ENCODE data around the gene MDM2. TPM values are rescaled to one million over a fixed set of nuclear protein-coding genes. Genes with fewer than 3 reads are reported as not detected.

MDM2 gene
- total and polyA plus RNA-seq, 2 donors (not counting 3 experiments of a cell fraction or from before 2014, with no cell fraction given): 16.7 to 270 TPM

- H4K20me1 ChIP-seq (replicated peaks; ENCODE audit: control insufficient read depth, extremely low read depth, insufficient read depth, low read length): no peaks in the 10 kb centered on the region
- H2AFZ ChIP-seq (ENCODE audit: low read depth, low read length): no peak overlapping the region
- ChIA-PET CTCF (interaction anchor here (0.9 kb wide), 1 partner anchor 10 kb away, joined by 3 read pairs; no protein-coding TSS in a partner anchor), POLR2A (no interaction called here)
- no peaks in the 10 kb centered on the region for H3K4me1 ChIP-seq (ENCODE audit: control insufficient read depth, extremely low read depth, insufficient read depth, low read length)
- H3K9me1 ChIP-seq (replicated peaks; ENCODE audit: control insufficient read depth, extremely low read depth, insufficient read depth, low read length): no peaks in the 10 kb centered on the region
- TF ChIP-seq, protein P1, sequence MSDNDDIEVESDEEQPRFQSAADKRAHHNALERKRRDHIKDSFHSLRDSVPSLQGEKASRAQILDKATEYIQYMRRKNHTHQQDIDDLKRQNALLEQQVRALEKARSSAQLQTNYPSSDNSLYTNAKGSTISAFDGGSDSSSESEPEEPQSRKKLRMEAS (IDR thresholded peaks at IDR 0.05; ENCODE audit: insufficient read depth, insufficient read length): no peak
- no peak for TF ChIP-seq EZH2 (IDR thresholded peaks at IDR 0.05; ENCODE audit: borderline replicate concordance, low read depth, low read length, severe bottlenecking)
- TF ChIP-seq POLR2AphosphoS5 (IDR thresholded peaks at IDR 0.05; ENCODE audit: insufficient read depth, low read depth, low read length): no peak
- no peak for TF ChIP-seq JUN (IDR thresholded peaks at IDR 0.05; ENCODE audit: borderline replicate concordance, insufficient read depth, insufficient read length, low read depth)
- intact Hi-C loops (cut with micrococcal nuclease) (no loop called here), dilution Hi-C loops (cut with MboI; ENCODE audit: extremely low pct_ligation_motif_present, low sequenced_read_pairs) (no loop called here)
- peaks cover 8 to 10% of the 10 kb centered on the region in 2 experiments for H3K27me3 ChIP-seq (ENCODE audit: control insufficient read depth in 2 of 2, insufficient read depth in 2 of 2, low read length in 2 of 2)
- no peak overlapping the region for H3K4me2 ChIP-seq (ENCODE audit: insufficient read depth, low read length)
- FAIRE-seq (no peak), DNase-seq (ENCODE audit: low read depth, low spot score) (no peak)
- no peak overlapping the region for H3K27ac ChIP-seq (ENCODE audit: insufficient read depth, low read depth, low read length)
- H3K36me3 ChIP-seq (ENCODE audit: control insufficient read depth in 2 of 2, extremely low read depth in 1 of 2, insufficient read depth in 2 of 2, low read length in 2 of 2): no peaks in the 10 kb centered on the region
- no peaks in the 10 kb centered on the region for H3K79me2 ChIP-seq (ENCODE audit: control insufficient read depth, insufficient read depth, low read length)
- H3K4me3 ChIP-seq (replicated peaks in 1 of 3; ENCODE audit: insufficient read depth in 1 of 3, low read depth in 1 of 3, low read length in 3 of 3): no peak overlapping the region
- no peak overlapping the region for H3K9ac ChIP-seq (replicated peaks; ENCODE audit: extremely low read depth, insufficient read depth, low read length)
- H3K9me3 ChIP-seq (replicated peaks; ENCODE audit: control insufficient read depth, insufficient read depth, low read length): no peaks in the 10 kb centered on the region
- BruUV-seq (replicated peaks): no TSS peak
These were observed 78.9 kb downstream of the MDM2 start for GRCh38 chr12:68886636-68887572.

GRCh38 chr12:68887641-68888040 lies 79.7 kb downstream of the MDM2 start:
- no peaks in the 10 kb centered on the region for H3K79me2 ChIP-seq (ENCODE audit: control insufficient read depth, insufficient read depth, low read length)
- H3K36me3 ChIP-seq (ENCODE audit: control insufficient read depth in 2 of 2, extremely low read depth in 1 of 2, insufficient read depth in 2 of 2, low read length in 2 of 2): no peaks in the 10 kb centered on the region
- intact Hi-C loops (cut with micrococcal nuclease): no loop called here
- no peak overlapping the region for H3K4me3 ChIP-seq (replicated peaks in 1 of 3; ENCODE audit: insufficient read depth in 1 of 3, low read depth in 1 of 3, low read length in 3 of 3)
- no TSS peak for BruUV-seq (replicated peaks)
- dilution Hi-C loops (cut with MboI; ENCODE audit: extremely low pct_ligation_motif_present, low sequenced_read_pairs): no loop called here
- no peaks in the 10 kb centered on the region for H3K4me1 ChIP-seq (ENCODE audit: control insufficient read depth, extremely low read depth, insufficient read depth, low read length)
- no peak overlapping the region for H3K27ac ChIP-seq (ENCODE audit: insufficient read depth, low read depth, low read length)
- FAIRE-seq (no peak), DNase-seq (ENCODE audit: low read depth, low spot score) (no peak)
- ChIA-PET CTCF (no interaction called here), POLR2A (no interaction called here)
- H2AFZ ChIP-seq (ENCODE audit: low read depth, low read length): no peak overlapping the region
- TF ChIP-seq, protein P2, sequence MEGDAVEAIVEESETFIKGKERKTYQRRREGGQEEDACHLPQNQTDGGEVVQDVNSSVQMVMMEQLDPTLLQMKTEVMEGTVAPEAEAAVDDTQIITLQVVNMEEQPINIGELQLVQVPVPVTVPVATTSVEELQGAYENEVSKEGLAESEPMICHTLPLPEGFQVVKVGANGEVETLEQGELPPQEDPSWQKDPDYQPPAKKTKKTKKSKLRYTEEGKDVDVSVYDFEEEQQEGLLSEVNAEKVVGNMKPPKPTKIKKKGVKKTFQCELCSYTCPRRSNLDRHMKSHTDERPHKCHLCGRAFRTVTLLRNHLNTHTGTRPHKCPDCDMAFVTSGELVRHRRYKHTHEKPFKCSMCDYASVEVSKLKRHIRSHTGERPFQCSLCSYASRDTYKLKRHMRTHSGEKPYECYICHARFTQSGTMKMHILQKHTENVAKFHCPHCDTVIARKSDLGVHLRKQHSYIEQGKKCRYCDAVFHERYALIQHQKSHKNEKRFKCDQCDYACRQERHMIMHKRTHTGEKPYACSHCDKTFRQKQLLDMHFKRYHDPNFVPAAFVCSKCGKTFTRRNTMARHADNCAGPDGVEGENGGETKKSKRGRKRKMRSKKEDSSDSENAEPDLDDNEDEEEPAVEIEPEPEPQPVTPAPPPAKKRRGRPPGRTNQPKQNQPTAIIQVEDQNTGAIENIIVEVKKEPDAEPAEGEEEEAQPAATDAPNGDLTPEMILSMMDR (IDR thresholded peaks at IDR 0.05; ENCODE audit: extremely low read depth in 1 of 2, insufficient read depth in 1 of 2, low read depth in 1 of 2, low read length in 2 of 2): no peak
- TF ChIP-seq, protein P1 (IDR thresholded peaks at IDR 0.05; ENCODE audit: insufficient read depth, insufficient read length): no peak
- no peak for TF ChIP-seq POLR2AphosphoS5 (IDR thresholded peaks at IDR 0.05; ENCODE audit: insufficient read depth, low read depth, low read length)
- no peak for TF ChIP-seq GATA2 (IDR thresholded peaks at IDR 0.05; ENCODE audit: insufficient read depth, insufficient read length, low read depth, low read length)
- no peak for TF ChIP-seq JUN (IDR thresholded peaks at IDR 0.05; ENCODE audit: borderline replicate concordance, insufficient read depth, insufficient read length, low read depth)
- TF ChIP-seq EZH2 (IDR thresholded peaks at IDR 0.05; ENCODE audit: borderline replicate concordance, low read depth, low read length, severe bottlenecking): no peak
- TF ChIP-seq POLR2A (IDR thresholded peaks at IDR 0.05; ENCODE audit: low read depth, low read length): no peak
- TF ChIP-seq FOS (IDR thresholded peaks at IDR 0.05; ENCODE audit: borderline replicate concordance, insufficient read depth, low read length): no peak
- no peak for TF ChIP-seq MYC (IDR thresholded peaks at IDR 0.05; ENCODE audit: low read depth, low read length)
- no peaks in the 10 kb centered on the region for H4K20me1 ChIP-seq (replicated peaks; ENCODE audit: control insufficient read depth, extremely low read depth, insufficient read depth, low read length)
- H3K9me1 ChIP-seq (replicated peaks; ENCODE audit: control insufficient read depth, extremely low read depth, insufficient read depth, low read length): no peaks in the 10 kb centered on the region
- no peaks in the 10 kb centered on the region for H3K9me3 ChIP-seq (replicated peaks; ENCODE audit: control insufficient read depth, insufficient read depth, low read length)
- H3K9ac ChIP-seq (replicated peaks; ENCODE audit: extremely low read depth, insufficient read depth, low read length): no peak overlapping the region
- H3K4me2 ChIP-seq (ENCODE audit: insufficient read depth, low read length): no peak overlapping the region
- peaks cover 8 to 10% of the 10 kb centered on the region in 2 experiments for H3K27me3 ChIP-seq (ENCODE audit: control insufficient read depth in 2 of 2, insufficient read depth in 2 of 2, low read length in 2 of 2)
